Panc1 (cell line): ENCODE results near the gene ZNF451. TPM values are rescaled to one million over a fixed set of nuclear protein-coding genes. Genes with fewer than 3 reads are reported as not detected.

Experiments
- ATAC-seq: fragments of 200-7000 bp; cut with Tn5 transposase; 2 replicates; pipeline ENCODE4 v1.9.1; 2020; ENCODE audit warnings: mild to moderate bottlenecking, moderate library complexity
- BruUV-seq: library from RNA; stranded (reverse); fragments of 400-500 nt; replicated peaks from 2 replicates; lab custom pipeline; 2021; lab: Mats Ljungman, UMichigan
- CTCF ChIA-PET: fragments of 300-600 bp; sonication (Branson Sonifier 250); formaldehyde crosslinking; loops from one replicate; lab custom pipeline; 2022; ENCODE audit warnings: antibody characterized with exemption; lab: Charles Lee
- POLR2A ChIA-PET: fragments of 300-600 bp; sonication (Branson Sonifier 250); formaldehyde crosslinking; loops from one replicate; lab custom pipeline; 2022; ENCODE audit warnings: antibody characterized with exemption; lab: Charles Lee
- DNase-seq: peaks from one replicate; pipeline ENCODE4 v3.0.0-alpha.2; 2010; ENCODE audit warnings: low read depth, low spot score
- H3K27ac ChIP-seq: 2 replicates; pipeline ENCODE4 v1.5.1; 2011; ENCODE audit warnings: mild to moderate bottlenecking, low read length, inconsistent platforms
- H3K27me3 ChIP-seq: fragments of 200-500 bp; sonication (Bioruptor generic); 2 replicates; pipeline ENCODE4 v1.6.0; 2014; ENCODE audit warnings: low read length, inconsistent platforms; ENCODE audit not compliant: control insufficient read depth, insufficient read depth
- H3K36me3 ChIP-seq: fragments of 200-500 bp; sonication (Bioruptor generic); 2 replicates; pipeline ENCODE4 v1.5.1; 2014; ENCODE audit warnings: inconsistent platforms, mild to moderate bottlenecking, low read length, moderate library complexity; ENCODE audit not compliant: control insufficient read depth, insufficient read depth
- H3K4me1 ChIP-seq: 2 replicates; pipeline ENCODE4 v1.5.1; 2011; ENCODE audit warnings: inconsistent platforms, mild to moderate bottlenecking, low read length, moderate library complexity; ENCODE audit not compliant: control insufficient read depth, insufficient read depth
- H3K4me3 ChIP-seq, 2 experiments: 2 replicates each; pipeline ENCODE4 v1.5.1; 2011 to 2012; ENCODE audit warnings: low read depth in 2 of 2, low read length in 2 of 2, mild to moderate bottlenecking in 2 of 2, inconsistent platforms in 1 of 2, moderate library complexity in 1 of 2
- H3K9me3 ChIP-seq: fragments of 200-500 bp; sonication (Bioruptor generic); 2 replicates; pipeline ENCODE4 v1.5.1; 2014; ENCODE audit warnings: low read depth, mild to moderate bottlenecking, inconsistent platforms, low read length, moderate library complexity; ENCODE audit not compliant: control insufficient read depth, insufficient read depth
- POLR2AphosphoS5 ChIP-seq: IDR thresholded peaks from 2 replicates; pipeline ENCODE4 v1.6.1; 2012; ENCODE audit warnings: mild to moderate bottlenecking, low read depth, low read length, moderate library complexity
- SIN3A ChIP-seq: IDR thresholded peaks from 2 replicates; pipeline ENCODE4 v1.6.1; 2012; ENCODE audit warnings: low read depth, mild to moderate bottlenecking, low read length, moderate library complexity, borderline replicate concordance; ENCODE audit not compliant: insufficient read depth
- TCF7L2 ChIP-seq: IDR thresholded peaks from 2 replicates; pipeline ENCODE4 v1.6.1; 2011; ENCODE audit warnings: mild to moderate bottlenecking, low read depth, low read length, inconsistent platforms
- in situ Hi-C: cut with HindIII; loops from 2 replicates; pipeline ENCODE4 v1.10.0; 2016; ENCODE audit warnings: low sequenced_read_pairs, low pct_unique_long_range_greater_than_20kb
- intact Hi-C: fragments of 100-400 bp; cut with micrococcal nuclease; formaldehyde crosslinking; loops from one replicate; pipeline ENCODE4 v1.10.0; 2022; ENCODE audit not compliant: unreplicated experiment
- total RNA-seq: library from RNA; stranded (reverse); gene quantifications from one replicate; pipeline ENCODE4 v1.2.1, GENCODE V29; 2021; ENCODE audit not compliant: unreplicated experiment
- TF ChIP-seq, protein P1 (sequence below), 2 experiments: IDR thresholded peaks; 2 replicates each; pipeline ENCODE4 v1.6.1; 2011 to 2012; ENCODE audit warnings: low read depth in 2 of 2, control low read depth in 1 of 2, low read length in 1 of 2, mild to moderate bottlenecking in 1 of 2, moderate library complexity in 1 of 2; ENCODE audit not compliant: insufficient read depth in 1 of 2
- TF ChIP-seq, protein P2 (sequence below): fragments of 450-650 bp; IDR thresholded peaks from 2 replicates; pipeline ENCODE4 v1.5.1; 2017; ENCODE audit warnings: mild to moderate bottlenecking

The ZNF451 gene
- total RNA-seq, 1 experiment from 2014 or later = 71.1 TPM

DNA sequence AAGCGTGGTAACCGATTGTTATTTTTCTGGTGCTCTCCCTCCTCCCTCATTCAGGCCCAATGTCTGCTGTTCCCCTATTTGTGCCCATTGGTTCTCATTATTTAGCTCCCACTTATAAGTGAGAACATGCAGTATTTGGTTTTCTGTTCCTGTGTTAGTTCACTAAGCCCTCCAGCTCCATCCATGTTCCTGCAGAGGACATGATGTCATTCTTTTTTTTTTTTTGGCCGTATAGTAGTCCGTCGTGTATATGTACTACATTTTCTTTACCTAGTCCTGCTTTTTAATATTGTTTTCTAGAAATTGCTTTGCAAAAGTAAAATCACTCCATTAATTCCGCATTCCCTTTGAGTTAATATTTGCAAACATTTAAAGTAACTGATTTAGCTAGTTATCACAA, 23.1 kb downstream of the ZNF451 start:
- in situ Hi-C loops (no loop called here), intact Hi-C loops (no loop called here)
- H3K36me3 ChIP-seq = no peaks in the 10 kb centered on the region; the same call in 1 of the 2 replicates
- CTCF ChIA-PET = interaction anchor here (1.6 kb wide), 1 partner anchor 209 kb away, joined by 3 read pairs; no protein-coding TSS in a partner anchor
- BruUV-seq = no TSS peak
- H3K4me1 ChIP-seq = no peaks in the 10 kb centered on the region
- no peaks in the 10 kb centered on the region for H3K27me3 ChIP-seq
- TF ChIP-seq, protein P1, sequence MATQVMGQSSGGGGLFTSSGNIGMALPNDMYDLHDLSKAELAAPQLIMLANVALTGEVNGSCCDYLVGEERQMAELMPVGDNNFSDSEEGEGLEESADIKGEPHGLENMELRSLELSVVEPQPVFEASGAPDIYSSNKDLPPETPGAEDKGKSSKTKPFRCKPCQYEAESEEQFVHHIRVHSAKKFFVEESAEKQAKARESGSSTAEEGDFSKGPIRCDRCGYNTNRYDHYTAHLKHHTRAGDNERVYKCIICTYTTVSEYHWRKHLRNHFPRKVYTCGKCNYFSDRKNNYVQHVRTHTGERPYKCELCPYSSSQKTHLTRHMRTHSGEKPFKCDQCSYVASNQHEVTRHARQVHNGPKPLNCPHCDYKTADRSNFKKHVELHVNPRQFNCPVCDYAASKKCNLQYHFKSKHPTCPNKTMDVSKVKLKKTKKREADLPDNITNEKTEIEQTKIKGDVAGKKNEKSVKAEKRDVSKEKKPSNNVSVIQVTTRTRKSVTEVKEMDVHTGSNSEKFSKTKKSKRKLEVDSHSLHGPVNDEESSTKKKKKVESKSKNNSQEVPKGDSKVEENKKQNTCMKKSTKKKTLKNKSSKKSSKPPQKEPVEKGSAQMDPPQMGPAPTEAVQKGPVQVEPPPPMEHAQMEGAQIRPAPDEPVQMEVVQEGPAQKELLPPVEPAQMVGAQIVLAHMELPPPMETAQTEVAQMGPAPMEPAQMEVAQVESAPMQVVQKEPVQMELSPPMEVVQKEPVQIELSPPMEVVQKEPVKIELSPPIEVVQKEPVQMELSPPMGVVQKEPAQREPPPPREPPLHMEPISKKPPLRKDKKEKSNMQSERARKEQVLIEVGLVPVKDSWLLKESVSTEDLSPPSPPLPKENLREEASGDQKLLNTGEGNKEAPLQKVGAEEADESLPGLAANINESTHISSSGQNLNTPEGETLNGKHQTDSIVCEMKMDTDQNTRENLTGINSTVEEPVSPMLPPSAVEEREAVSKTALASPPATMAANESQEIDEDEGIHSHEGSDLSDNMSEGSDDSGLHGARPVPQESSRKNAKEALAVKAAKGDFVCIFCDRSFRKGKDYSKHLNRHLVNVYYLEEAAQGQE (IDR thresholded peaks at IDR 0.05; ENCODE audit: insufficient read depth in 1 of 2, low read depth in 2 of 2, low read length in 1 of 2) = no peak
- no peak for TF ChIP-seq SIN3A
- TF ChIP-seq, protein P2, sequence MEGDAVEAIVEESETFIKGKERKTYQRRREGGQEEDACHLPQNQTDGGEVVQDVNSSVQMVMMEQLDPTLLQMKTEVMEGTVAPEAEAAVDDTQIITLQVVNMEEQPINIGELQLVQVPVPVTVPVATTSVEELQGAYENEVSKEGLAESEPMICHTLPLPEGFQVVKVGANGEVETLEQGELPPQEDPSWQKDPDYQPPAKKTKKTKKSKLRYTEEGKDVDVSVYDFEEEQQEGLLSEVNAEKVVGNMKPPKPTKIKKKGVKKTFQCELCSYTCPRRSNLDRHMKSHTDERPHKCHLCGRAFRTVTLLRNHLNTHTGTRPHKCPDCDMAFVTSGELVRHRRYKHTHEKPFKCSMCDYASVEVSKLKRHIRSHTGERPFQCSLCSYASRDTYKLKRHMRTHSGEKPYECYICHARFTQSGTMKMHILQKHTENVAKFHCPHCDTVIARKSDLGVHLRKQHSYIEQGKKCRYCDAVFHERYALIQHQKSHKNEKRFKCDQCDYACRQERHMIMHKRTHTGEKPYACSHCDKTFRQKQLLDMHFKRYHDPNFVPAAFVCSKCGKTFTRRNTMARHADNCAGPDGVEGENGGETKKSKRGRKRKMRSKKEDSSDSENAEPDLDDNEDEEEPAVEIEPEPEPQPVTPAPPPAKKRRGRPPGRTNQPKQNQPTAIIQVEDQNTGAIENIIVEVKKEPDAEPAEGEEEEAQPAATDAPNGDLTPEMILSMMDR = no peak
- TF ChIP-seq POLR2AphosphoS5 = no peak
- no peak for TF ChIP-seq TCF7L2
- H3K27ac ChIP-seq = no peak overlapping the region
- no peaks in the 10 kb centered on the region for H3K9me3 ChIP-seq
- POLR2A ChIA-PET = no interaction called here
- DNase-seq (no peak), ATAC-seq (no peak)
- no peak overlapping the region for H3K4me3 ChIP-seq

DNA sequence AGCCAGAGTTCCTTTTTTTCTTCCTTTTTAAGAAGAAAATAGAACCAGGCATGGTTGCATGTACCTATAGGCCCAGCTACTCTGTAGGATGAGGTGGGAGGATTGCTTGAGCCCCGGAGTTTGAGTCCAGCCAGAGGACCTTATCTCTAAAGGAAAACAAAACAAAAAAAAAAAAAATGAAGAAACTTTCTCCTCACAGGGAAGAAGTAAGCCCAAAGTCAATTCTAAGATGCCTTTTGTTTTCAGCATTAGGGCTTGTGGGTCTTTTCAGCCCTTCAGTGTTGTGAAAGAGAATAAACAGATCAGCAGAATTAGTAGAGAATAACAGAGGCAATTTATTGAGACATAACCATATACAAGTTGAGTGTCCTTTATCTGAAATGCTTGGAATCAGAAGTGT, 26.8 kb downstream of the ZNF451 start:
- no peaks in the 10 kb centered on the region for H3K4me1 ChIP-seq
- H3K9me3 ChIP-seq = no peaks in the 10 kb centered on the region
- no peak overlapping the region for H3K4me3 ChIP-seq
- DNase-seq = no peak
- no peak for ATAC-seq
- in situ Hi-C loops (no loop called here), intact Hi-C loops (no loop called here)
- no peak overlapping the region for H3K27ac ChIP-seq
- no TSS peak for BruUV-seq
- TF ChIP-seq, protein P1 (IDR thresholded peaks at IDR 0.05; ENCODE audit: insufficient read depth in 1 of 2, low read depth in 2 of 2, low read length in 1 of 2) = no peak
- TF ChIP-seq POLR2AphosphoS5 = no peak
- TF ChIP-seq SIN3A = no peak
- TF ChIP-seq, protein P2 = no peak
- no peak for TF ChIP-seq TCF7L2
- ChIA-PET POLR2A (no interaction called here), CTCF (interaction anchor here (0.7 kb wide), 1 partner anchor 271 kb away, joined by 5 read pairs; no protein-coding TSS in a partner anchor)
- H3K36me3 ChIP-seq = no peaks in the 10 kb centered on the region; the same call in 1 of the 2 replicates
- no peaks in the 10 kb centered on the region for H3K27me3 ChIP-seq
